ENCODE data around the gene RALGAPA2.

- TF ChIP-seq EP300 (IDR thresholded peaks at IDR 0.05) (no peak), CTCF (IDR thresholded peaks at IDR 0.05) (no peak)
Observed at GRCh38 chr20:20503777-20504530, 208.5 kb downstream of the RALGAPA2 start.

All from tibial nerve (tissue), 4 donors.